Occipital lobe (tissue), 2 donors: ENCODE data around the gene SERTAD2. TPM values are rescaled to one million over a fixed set of nuclear protein-coding genes. Genes with fewer than 3 reads are reported as not detected.

Source experiments
- DNase-seq: peaks from one replicate; lab custom pipeline; 2025; lab: John Stamatoyannopoulos, UW
- total RNA-seq: library from RNA; depleted of rRNA; stranded (reverse); fragments of >200 nt; gene quantifications from one replicate; pipeline ENCODE4 v1.2.3, GENCODE V29; 2014

Gene SERTAD2
- total RNA-seq, 1 donor from 2014 or later: 8.7 TPM

GRCh38 chr2:64586883-64587481 lies 66.7 kb downstream of the SERTAD2 start:
- DNase-seq: no peak

DNA sequence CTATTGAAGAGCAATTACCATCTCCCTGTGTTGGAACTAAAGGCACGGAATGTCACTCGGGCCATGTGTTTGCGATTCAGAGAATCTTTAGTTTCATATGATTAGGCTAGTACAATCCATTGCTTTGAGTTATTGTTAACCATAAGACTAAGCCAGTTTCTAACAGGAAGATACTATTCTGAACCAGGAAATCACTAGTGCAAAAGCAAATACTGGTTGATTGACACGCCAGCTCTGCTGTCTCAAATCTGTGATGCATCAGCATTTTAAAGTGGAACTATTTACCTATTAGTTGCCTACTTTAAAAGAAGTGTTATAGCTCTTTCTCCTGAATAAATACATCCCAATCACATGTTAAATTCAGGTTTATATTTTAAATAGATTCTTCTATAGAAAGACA lies 67.7 kb downstream of the SERTAD2 start:
- DNase-seq: no peak

- no peak for DNase-seq
Measured at GRCh38 chr2:64582774-64583340, 70.9 kb downstream of the SERTAD2 start.

- DNase-seq: no peak
Measured at GRCh38 chr2:64581777-64582539, 71.8 kb downstream of the SERTAD2 start.

Other genes starting within 250 kb of the SERTAD2 start
- 53.7 TPM for gene LGALSL, start 199.8 kb downstream of the SERTAD2 start, total RNA-seq
- gene AFTPH, start 129.6 kb downstream of the SERTAD2 start, total RNA-seq: 99.5 TPM